Parathyroid adenoma (tissue), 2 donors: ENCODE measurements around the gene IRF6.

Source experiments
- H2AFZ ChIP-seq: fragments of 300-600 bp; sonication (generic); one replicate; pipeline ENCODE4 v1.7.0; 2017; ENCODE audit warnings: antibody characterized with exemption, mild to moderate bottlenecking
- H3K27ac ChIP-seq: fragments of 300-600 bp; sonication (generic); one replicate; pipeline ENCODE4 v1.7.0; 2017
- H3K27me3 ChIP-seq: fragments of 300-600 bp; sonication (generic); one replicate; pipeline ENCODE4 v1.7.0; 2017; ENCODE audit warnings: low read length; ENCODE audit not compliant: control insufficient read depth, insufficient read depth
- H3K36me3 ChIP-seq: fragments of 300-600 bp; sonication (generic); one replicate; pipeline ENCODE4 v1.7.0; 2017; ENCODE audit warnings: low read length; ENCODE audit not compliant: control insufficient read depth, insufficient read depth
- H3K4me1 ChIP-seq: fragments of 300-600 bp; sonication (generic); one replicate; pipeline ENCODE4 v1.7.0; 2017; ENCODE audit warnings: control low read depth
- H3K4me2 ChIP-seq: fragments of 300-600 bp; sonication (generic); one replicate; pipeline ENCODE4 v1.7.0; 2017; ENCODE audit warnings: low read length
- H3K4me3 ChIP-seq: fragments of 300-600 bp; sonication (generic); one replicate; pipeline ENCODE4 v1.7.0; 2017; ENCODE audit warnings: low read depth, low read length
- H3K79me2 ChIP-seq: fragments of 300-600 bp; sonication (generic); one replicate; pipeline ENCODE4 v1.7.0; 2017; ENCODE audit warnings: control low read depth
- H3K9ac ChIP-seq: fragments of 300-600 bp; sonication (generic); one replicate; pipeline ENCODE4 v1.7.0; 2017; ENCODE audit warnings: mild to moderate bottlenecking
- H3K9me3 ChIP-seq: fragments of 300-600 bp; sonication (generic); one replicate; pipeline ENCODE4 v1.7.0; 2017; ENCODE audit warnings: low read length; ENCODE audit not compliant: control insufficient read depth
- TF ChIP-seq, protein P1 (sequence below): fragments of 300-600 bp; sonication (generic); IDR thresholded peaks from one replicate; pipeline ENCODE4 v1.7.0; 2017; ENCODE audit warnings: antibody characterized with exemption, mild to moderate bottlenecking
- donor health status: primary hyperparathyroidism.

IRF6 gene

GRCh38 chr1:209850342-209850979 lies 44.5 kb upstream of the IRF6 start:
- no peak overlapping the region for H3K4me2 ChIP-seq
- no peaks in the 10 kb centered on the region for H3K4me1 ChIP-seq
- H3K79me2 ChIP-seq = no peaks in the 10 kb centered on the region
- no peaks in the 10 kb centered on the region for H3K9me3 ChIP-seq
- H3K9ac ChIP-seq = no peak overlapping the region
- TF ChIP-seq, protein P1, sequence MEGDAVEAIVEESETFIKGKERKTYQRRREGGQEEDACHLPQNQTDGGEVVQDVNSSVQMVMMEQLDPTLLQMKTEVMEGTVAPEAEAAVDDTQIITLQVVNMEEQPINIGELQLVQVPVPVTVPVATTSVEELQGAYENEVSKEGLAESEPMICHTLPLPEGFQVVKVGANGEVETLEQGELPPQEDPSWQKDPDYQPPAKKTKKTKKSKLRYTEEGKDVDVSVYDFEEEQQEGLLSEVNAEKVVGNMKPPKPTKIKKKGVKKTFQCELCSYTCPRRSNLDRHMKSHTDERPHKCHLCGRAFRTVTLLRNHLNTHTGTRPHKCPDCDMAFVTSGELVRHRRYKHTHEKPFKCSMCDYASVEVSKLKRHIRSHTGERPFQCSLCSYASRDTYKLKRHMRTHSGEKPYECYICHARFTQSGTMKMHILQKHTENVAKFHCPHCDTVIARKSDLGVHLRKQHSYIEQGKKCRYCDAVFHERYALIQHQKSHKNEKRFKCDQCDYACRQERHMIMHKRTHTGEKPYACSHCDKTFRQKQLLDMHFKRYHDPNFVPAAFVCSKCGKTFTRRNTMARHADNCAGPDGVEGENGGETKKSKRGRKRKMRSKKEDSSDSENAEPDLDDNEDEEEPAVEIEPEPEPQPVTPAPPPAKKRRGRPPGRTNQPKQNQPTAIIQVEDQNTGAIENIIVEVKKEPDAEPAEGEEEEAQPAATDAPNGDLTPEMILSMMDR = peak; percentile 51
- no peaks in the 10 kb centered on the region for H3K36me3 ChIP-seq
- no peak overlapping the region for H2AFZ ChIP-seq
- H3K27ac ChIP-seq = no peak overlapping the region
- no peak overlapping the region for H3K4me3 ChIP-seq
- H3K27me3 ChIP-seq = no peaks in the 10 kb centered on the region

DNA sequence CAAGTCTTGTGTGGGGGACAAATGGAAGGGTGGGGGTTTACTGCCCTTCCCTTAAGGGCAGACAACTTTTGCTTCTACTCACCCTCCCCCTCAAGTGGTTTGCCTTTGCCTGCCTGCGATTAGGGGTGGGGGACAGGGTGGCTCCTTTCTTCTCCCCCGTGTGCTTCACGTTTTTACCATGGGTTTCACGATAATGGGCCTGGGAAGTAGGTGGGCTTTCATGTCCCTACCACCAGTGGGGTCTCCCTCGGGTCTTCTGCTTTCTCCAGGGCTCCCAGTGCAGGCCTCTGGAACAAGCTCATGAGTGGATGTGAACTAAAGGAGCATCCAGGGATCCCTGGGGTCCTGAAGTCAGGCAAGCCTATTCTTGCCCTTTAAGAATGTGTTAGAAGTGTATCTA lies 43.4 kb upstream of the IRF6 start:
- no peak overlapping the region for H2AFZ ChIP-seq
- TF ChIP-seq, protein P1 = no peak
- H3K9me3 ChIP-seq = no peaks in the 10 kb centered on the region
- no peaks in the 10 kb centered on the region for H3K4me1 ChIP-seq
- no peaks in the 10 kb centered on the region for H3K79me2 ChIP-seq
- no peaks in the 10 kb centered on the region for H3K27me3 ChIP-seq
- no peaks in the 10 kb centered on the region for H3K36me3 ChIP-seq
- H3K9ac ChIP-seq = no peak overlapping the region
- no peak overlapping the region for H3K27ac ChIP-seq
- H3K4me3 ChIP-seq = no peak overlapping the region
- no peak overlapping the region for H3K4me2 ChIP-seq

DNA sequence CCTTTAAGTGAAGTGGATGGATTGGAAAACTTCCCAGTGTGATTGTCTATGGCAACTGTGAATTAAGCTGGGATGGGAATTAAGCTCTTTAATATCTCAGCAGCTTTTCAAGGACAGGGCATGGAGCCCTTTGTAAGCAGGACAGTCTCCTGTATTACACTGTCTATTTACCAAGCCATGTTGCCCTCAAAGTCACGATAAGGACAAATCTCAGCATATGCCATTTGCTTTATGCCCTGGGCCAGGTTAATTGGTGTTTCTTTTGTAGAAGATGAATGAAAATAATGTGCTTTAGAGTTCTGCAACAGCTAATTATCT lies 39.4 kb upstream of the IRF6 start:
- Histone ChIP-seq H3K9me3 (no peaks in the 10 kb centered on the region), H2AFZ (no peak overlapping the region), H3K27me3 (no peaks in the 10 kb centered on the region), H3K4me1 (no peaks in the 10 kb centered on the region), H3K9ac (no peak overlapping the region), H3K4me3 (no peak overlapping the region), H3K36me3 (no peaks in the 10 kb centered on the region), H3K79me2 (no peaks in the 10 kb centered on the region), H3K27ac (no peak overlapping the region), H3K4me2 (no peak overlapping the region)
- TF ChIP-seq, protein P1 = no peak

DNA sequence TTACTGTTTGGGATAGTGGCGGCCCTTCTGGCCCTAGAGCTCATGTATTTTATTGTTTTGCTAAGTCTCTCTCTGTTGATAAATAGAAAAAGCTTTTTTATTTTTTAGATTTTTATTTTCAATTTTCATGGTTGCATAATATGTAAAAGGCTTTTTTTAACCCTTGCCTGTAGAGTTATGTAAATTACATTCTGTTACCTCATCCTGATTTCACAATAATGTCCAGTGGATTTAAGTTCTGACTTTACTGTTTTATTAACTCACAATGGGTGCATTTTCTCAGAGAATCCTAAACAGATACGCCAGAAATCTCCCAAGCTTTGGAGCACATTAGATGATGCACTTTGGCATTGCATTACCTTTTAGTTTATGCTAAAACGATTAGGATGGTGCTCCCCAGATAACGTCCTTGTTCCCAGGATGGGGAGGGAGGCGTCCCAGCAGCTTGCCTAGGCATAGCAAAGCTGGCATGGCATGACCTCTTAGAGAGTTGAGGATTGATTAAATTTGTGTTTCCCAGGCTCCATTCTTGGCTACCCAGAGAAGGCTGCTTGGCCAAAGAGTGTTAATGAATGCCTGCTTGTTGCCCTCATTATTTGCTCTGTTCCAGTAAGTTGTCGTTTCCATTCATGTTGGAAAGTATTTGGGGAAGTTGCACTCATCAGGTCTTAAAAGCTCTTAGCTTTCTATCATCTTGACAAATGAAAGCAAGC lies 38.9 kb upstream of the IRF6 start:
- TF ChIP-seq, protein P1 = no peak
- no peaks in the 10 kb centered on the region for H3K27me3 ChIP-seq
- H3K4me1 ChIP-seq = no peaks in the 10 kb centered on the region
- no peak overlapping the region for H3K27ac ChIP-seq
- H2AFZ ChIP-seq = no peak overlapping the region
- no peaks in the 10 kb centered on the region for H3K79me2 ChIP-seq
- H3K4me3 ChIP-seq = no peak overlapping the region
- H3K4me2 ChIP-seq = no peak overlapping the region
- H3K9ac ChIP-seq = no peak overlapping the region
- no peaks in the 10 kb centered on the region for H3K9me3 ChIP-seq
- no peaks in the 10 kb centered on the region for H3K36me3 ChIP-seq

- Histone ChIP-seq H3K9me3 (no peaks in the 10 kb centered on the region), H3K27me3 (no peaks in the 10 kb centered on the region), H3K4me2 (no peak overlapping the region), H2AFZ (no peak overlapping the region), H3K36me3 (no peaks in the 10 kb centered on the region), H3K27ac (no peak overlapping the region), H3K9ac (no peak overlapping the region), H3K4me3 (no peak overlapping the region), H3K4me1 (no peaks in the 10 kb centered on the region), H3K79me2 (no peaks in the 10 kb centered on the region)
- TF ChIP-seq, protein P1 = no peak
Observed at GRCh38 chr1:209840611-209841010, 34.7 kb upstream of the IRF6 start.
